ENCODE results near the gene ILF3.

ILF3 gene

GRCh38 chr19:10691178-10691881 lies 37.2 kb downstream of the ILF3 start:
- TF ChIP-seq EZH2phosphoT487 (IDR thresholded peaks at IDR 0.05; ENCODE audit: borderline replicate concordance, low read length) (no peak), CTCF (IDR thresholded peaks at IDR 0.05; ENCODE audit: low read depth, low read length, poor library complexity, severe bottlenecking) (no peak)
- Histone ChIP-seq H3F3A (ENCODE audit: control insufficient read depth, insufficient read depth) (peaks cover 30% of the 10 kb centered on the region), H3K4me1 (ENCODE audit: control insufficient read depth, low read length) (peaks cover 7% of the 10 kb centered on the region; the same call in 1 of the 2 replicates), H3K27ac (ENCODE audit: low read depth, low read length) (no peak overlapping the region), H3K9me2 (replicated peaks; ENCODE audit: control insufficient read depth, low read length) (no peaks in the 10 kb centered on the region), H3K4me3 (ENCODE audit: low read length) (no peak overlapping the region), H3K36me3 (ENCODE audit: control insufficient read depth, low read length) (peaks cover 63% of the 10 kb centered on the region), H3K27me3 (ENCODE audit: control insufficient read depth, low read length) (no peaks in the 10 kb centered on the region), H3K79me2 (ENCODE audit: control insufficient read depth, low read length) (peaks cover 10% of the 10 kb centered on the region; the same call in 1 of the 2 replicates), H3K9me3 (ENCODE audit: control insufficient read depth, insufficient read depth, low read length) (no peaks in the 10 kb centered on the region), H3K4me2 (ENCODE audit: low read length) (no peak overlapping the region), H4K20me1 (ENCODE audit: control insufficient read depth, insufficient read depth, low read depth, low read length) (peaks cover 6% of the 10 kb centered on the region; the same call in 1 of the 2 replicates)

GRCh38 chr19:10691883-10692282 lies 37.7 kb downstream of the ILF3 start:
- no peak overlapping the region for H3K4me2 ChIP-seq (ENCODE audit: low read length)
- H3K9me3 ChIP-seq (ENCODE audit: control insufficient read depth, insufficient read depth, low read length): no peaks in the 10 kb centered on the region
- peaks cover 58% of the 10 kb centered on the region for H3K36me3 ChIP-seq (ENCODE audit: control insufficient read depth, low read length)
- H3K79me2 ChIP-seq (ENCODE audit: control insufficient read depth, low read length): peaks cover 4% of the 10 kb centered on the region; the same call in 1 of the 2 replicates
- TF ChIP-seq CTCF (IDR thresholded peaks at IDR 0.05; ENCODE audit: low read depth, low read length, poor library complexity, severe bottlenecking): no peak
- no peak for TF ChIP-seq EZH2phosphoT487 (IDR thresholded peaks at IDR 0.05; ENCODE audit: borderline replicate concordance, low read length)
- H3K4me1 ChIP-seq (ENCODE audit: control insufficient read depth, low read length): peaks cover 7% of the 10 kb centered on the region; the same call in 1 of the 2 replicates
- no peaks in the 10 kb centered on the region for H3K9me2 ChIP-seq (replicated peaks; ENCODE audit: control insufficient read depth, low read length)
- no peaks in the 10 kb centered on the region for H3K27me3 ChIP-seq (ENCODE audit: control insufficient read depth, low read length)
- H3K4me3 ChIP-seq (ENCODE audit: low read length): no peak overlapping the region
- peaks cover 30% of the 10 kb centered on the region for H3F3A ChIP-seq (ENCODE audit: control insufficient read depth, insufficient read depth)
- H3K27ac ChIP-seq (ENCODE audit: low read depth, low read length): no peak overlapping the region
- H4K20me1 ChIP-seq (ENCODE audit: control insufficient read depth, insufficient read depth, low read depth, low read length): peaks cover 6% of the 10 kb centered on the region; the same call in 1 of the 2 replicates

GRCh38 chr19:10692673-10693264 lies 38.6 kb downstream of the ILF3 start:
- Histone ChIP-seq H3K27ac (ENCODE audit: low read depth, low read length) (no peak overlapping the region), H3F3A (ENCODE audit: control insufficient read depth, insufficient read depth) (peaks cover 30% of the 10 kb centered on the region), H3K9me3 (ENCODE audit: control insufficient read depth, insufficient read depth, low read length) (no peaks in the 10 kb centered on the region), H3K27me3 (ENCODE audit: control insufficient read depth, low read length) (0 out of 2 replicates have a peak, but pooled peaks cover 4% of the 10 kb centered on the region), H3K4me2 (ENCODE audit: low read length) (no peak overlapping the region), H3K4me3 (ENCODE audit: low read length) (no peak overlapping the region), H3K36me3 (ENCODE audit: control insufficient read depth, low read length) (peaks cover 50% of the 10 kb centered on the region), H4K20me1 (ENCODE audit: control insufficient read depth, insufficient read depth, low read depth, low read length) (peaks cover 6% of the 10 kb centered on the region; the same call in 1 of the 2 replicates), H3K9me2 (replicated peaks; ENCODE audit: control insufficient read depth, low read length) (no peaks in the 10 kb centered on the region), H3K79me2 (ENCODE audit: control insufficient read depth, low read length) (no peaks in the 10 kb centered on the region; the same call in 1 of the 2 replicates), H3K4me1 (ENCODE audit: control insufficient read depth, low read length) (peaks cover 7% of the 10 kb centered on the region; the same call in 1 of the 2 replicates)
- no peak for TF ChIP-seq CTCF (IDR thresholded peaks at IDR 0.05; ENCODE audit: low read depth, low read length, poor library complexity, severe bottlenecking)
- TF ChIP-seq EZH2phosphoT487 (IDR thresholded peaks at IDR 0.05; ENCODE audit: borderline replicate concordance, low read length): no peak
